ENCODE data around the gene SNU13. TPM values are rescaled to one million over a fixed set of nuclear protein-coding genes. Genes with fewer than 3 reads are reported as not detected.

SNU13 gene
- total RNA-seq, 4 donors from 2014 or later = 79.7 to 115 (median 93.3) TPM

DNA sequence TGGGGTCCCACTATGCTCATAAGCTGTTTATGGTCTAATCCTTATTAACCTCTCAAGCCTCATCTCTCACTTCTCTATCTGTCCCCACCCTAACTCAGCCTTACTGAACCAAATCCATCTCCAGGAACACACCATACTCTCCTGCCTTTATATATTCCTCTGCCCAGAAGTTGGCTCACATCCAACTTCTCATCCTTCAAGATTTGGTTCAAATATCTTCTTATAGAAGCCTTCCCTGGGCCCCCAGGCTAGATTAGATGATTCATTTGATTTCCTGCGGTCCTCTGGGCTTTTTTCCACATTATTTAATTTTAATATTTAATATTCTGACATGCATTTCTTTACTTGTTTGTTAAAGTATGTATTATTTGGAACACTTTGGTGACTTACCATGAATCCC lies 33.8 kb upstream of the SNU13 start:
- H3K27me3 ChIP-seq = no peaks in the 10 kb centered on the region
- H3K27ac ChIP-seq (replicated peaks in 1 of 4) = no peak overlapping the region
- intact Hi-C loops (cut with DNase I) = no loop called here
- H3K4me3 ChIP-seq = no peak overlapping the region
- no peaks in the 10 kb centered on the region for H3K9me3 ChIP-seq
- no peaks in the 10 kb centered on the region for H3K36me3 ChIP-seq
- TF ChIP-seq POLR2A (IDR thresholded peaks at IDR 0.05; ENCODE audit: low read depth) (no peak), EP300 (IDR thresholded peaks at IDR 0.05) (no peak), POLR2AphosphoS5 (IDR thresholded peaks at IDR 0.05) (no peak)
- TF ChIP-seq, protein P1, sequence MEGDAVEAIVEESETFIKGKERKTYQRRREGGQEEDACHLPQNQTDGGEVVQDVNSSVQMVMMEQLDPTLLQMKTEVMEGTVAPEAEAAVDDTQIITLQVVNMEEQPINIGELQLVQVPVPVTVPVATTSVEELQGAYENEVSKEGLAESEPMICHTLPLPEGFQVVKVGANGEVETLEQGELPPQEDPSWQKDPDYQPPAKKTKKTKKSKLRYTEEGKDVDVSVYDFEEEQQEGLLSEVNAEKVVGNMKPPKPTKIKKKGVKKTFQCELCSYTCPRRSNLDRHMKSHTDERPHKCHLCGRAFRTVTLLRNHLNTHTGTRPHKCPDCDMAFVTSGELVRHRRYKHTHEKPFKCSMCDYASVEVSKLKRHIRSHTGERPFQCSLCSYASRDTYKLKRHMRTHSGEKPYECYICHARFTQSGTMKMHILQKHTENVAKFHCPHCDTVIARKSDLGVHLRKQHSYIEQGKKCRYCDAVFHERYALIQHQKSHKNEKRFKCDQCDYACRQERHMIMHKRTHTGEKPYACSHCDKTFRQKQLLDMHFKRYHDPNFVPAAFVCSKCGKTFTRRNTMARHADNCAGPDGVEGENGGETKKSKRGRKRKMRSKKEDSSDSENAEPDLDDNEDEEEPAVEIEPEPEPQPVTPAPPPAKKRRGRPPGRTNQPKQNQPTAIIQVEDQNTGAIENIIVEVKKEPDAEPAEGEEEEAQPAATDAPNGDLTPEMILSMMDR (IDR thresholded peaks at IDR 0.05) = no peak
- WGBS = 82% methylated on average over 1 of the region's 1 CpG
- no peak for DNase-seq (ENCODE audit: extremely low spot score)
- no peaks in the 10 kb centered on the region for H3K4me1 ChIP-seq

DNA sequence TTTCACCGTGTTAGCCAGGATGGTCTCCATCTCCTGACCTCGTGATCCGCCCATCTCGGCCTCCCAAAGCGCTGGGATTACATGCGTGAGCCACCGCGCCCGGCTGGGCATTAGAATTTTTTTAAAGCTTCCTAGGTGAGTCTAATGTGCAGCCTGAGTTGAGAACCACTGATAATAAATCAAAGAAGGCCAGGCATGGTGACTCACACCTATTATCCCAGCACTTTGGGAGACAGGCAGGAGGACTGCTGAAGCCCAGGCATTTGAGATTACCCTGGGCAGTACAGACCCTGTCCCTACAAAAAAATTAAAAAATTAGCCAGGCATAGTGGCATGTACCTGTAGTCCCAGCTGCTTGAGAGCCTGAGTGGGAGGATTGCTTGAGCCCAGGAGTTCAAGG lies 24.3 kb upstream of the SNU13 start:
- 94% methylated on average over 9 of the region's 9 CpGs for WGBS
- TF ChIP-seq, protein P1 (IDR thresholded peaks at IDR 0.05) = no peak
- TF ChIP-seq EP300 (IDR thresholded peaks at IDR 0.05) (no peak), POLR2A (IDR thresholded peaks at IDR 0.05; ENCODE audit: low read depth) (no peak), POLR2AphosphoS5 (IDR thresholded peaks at IDR 0.05) (no peak)
- Histone ChIP-seq H3K36me3 (no peaks in the 10 kb centered on the region), H3K27ac (replicated peaks in 1 of 4) (no peak overlapping the region), H3K27me3 (no peaks in the 10 kb centered on the region), H3K4me3 (no peak overlapping the region), H3K9me3 (no peaks in the 10 kb centered on the region), H3K4me1 (no peaks in the 10 kb centered on the region)
- intact Hi-C loops (cut with DNase I) = no loop called here
- DNase-seq (ENCODE audit: extremely low spot score) = no peak

DNA sequence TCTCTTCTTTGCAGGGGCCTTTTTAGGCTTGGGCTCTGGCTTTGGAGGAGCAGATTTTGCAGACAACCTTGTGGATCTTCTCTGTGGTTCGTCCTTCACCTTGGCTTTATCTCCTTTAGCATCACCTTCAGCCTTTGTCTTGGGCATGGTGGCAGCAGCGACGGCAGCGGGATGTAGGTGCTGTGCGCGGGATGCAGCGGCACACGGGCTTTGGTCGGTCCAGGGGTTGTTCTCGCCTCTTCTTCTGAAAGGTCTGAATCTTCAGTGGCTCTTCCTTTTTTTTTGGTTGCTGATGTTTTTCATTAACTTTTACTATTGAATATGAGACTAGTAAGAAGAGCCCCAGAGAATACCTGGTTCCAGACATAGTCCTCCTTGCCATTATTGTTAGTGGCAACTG lies 20.7 kb upstream of the SNU13 start:
- whole genome bisulfite sequencing = 95% methylated on average over 10 of the region's 10 CpGs
- Histone ChIP-seq H3K27me3 (no peaks in the 10 kb centered on the region), H3K9me3 (no peaks in the 10 kb centered on the region), H3K27ac (replicated peaks in 1 of 4) (no peak overlapping the region), H3K4me1 (no peaks in the 10 kb centered on the region), H3K36me3 (no peaks in the 10 kb centered on the region), H3K4me3 (no peak overlapping the region)
- TF ChIP-seq POLR2AphosphoS5 (IDR thresholded peaks at IDR 0.05) = no peak
- TF ChIP-seq, protein P1 (IDR thresholded peaks at IDR 0.05) = no peak
- TF ChIP-seq POLR2A (IDR thresholded peaks at IDR 0.05; ENCODE audit: low read depth) = no peak
- no peak for TF ChIP-seq EP300 (IDR thresholded peaks at IDR 0.05)
- no peak for DNase-seq (ENCODE audit: extremely low spot score)
- intact Hi-C loops (cut with DNase I) = no loop called here

DNA sequence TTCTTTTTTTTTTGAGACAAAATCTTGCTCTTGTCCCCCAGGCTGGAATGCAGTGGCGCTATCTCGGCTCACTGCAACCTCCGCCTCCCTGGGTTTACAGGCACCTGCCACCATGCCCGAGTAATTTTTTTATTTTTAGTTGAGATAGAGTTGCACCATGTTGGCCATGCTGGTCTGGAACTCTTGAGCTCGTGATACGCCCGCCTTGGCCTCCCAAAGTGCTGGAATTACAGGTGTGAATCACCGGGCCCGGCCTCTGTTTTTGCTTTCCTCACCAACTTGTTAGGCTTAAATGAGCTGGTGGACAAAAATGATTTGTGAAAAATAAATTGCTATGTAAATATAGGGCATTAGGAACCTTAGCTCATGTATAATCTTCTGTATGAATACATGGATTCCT lies 14.1 kb upstream of the SNU13 start:
- TF ChIP-seq EP300 (IDR thresholded peaks at IDR 0.05) (no peak), POLR2A (IDR thresholded peaks at IDR 0.05; ENCODE audit: low read depth) (no peak), POLR2AphosphoS5 (IDR thresholded peaks at IDR 0.05) (no peak)
- TF ChIP-seq, protein P1 (IDR thresholded peaks at IDR 0.05) = no peak
- 94% methylated on average over 9 of the region's 9 CpGs for whole genome bisulfite sequencing
- no peak for DNase-seq (ENCODE audit: extremely low spot score)
- Histone ChIP-seq H3K9me3 (no peaks in the 10 kb centered on the region), H3K4me3 (no peak overlapping the region), H3K27ac (replicated peaks in 1 of 4) (no peak overlapping the region), H3K4me1 (peaks cover 8 to 12% (median 9%) of the 10 kb centered on the region in 4 donors), H3K36me3 (no peaks in the 10 kb centered on the region), H3K27me3 (no peaks in the 10 kb centered on the region)
- intact Hi-C loops (cut with DNase I) = no loop called here

DNA sequence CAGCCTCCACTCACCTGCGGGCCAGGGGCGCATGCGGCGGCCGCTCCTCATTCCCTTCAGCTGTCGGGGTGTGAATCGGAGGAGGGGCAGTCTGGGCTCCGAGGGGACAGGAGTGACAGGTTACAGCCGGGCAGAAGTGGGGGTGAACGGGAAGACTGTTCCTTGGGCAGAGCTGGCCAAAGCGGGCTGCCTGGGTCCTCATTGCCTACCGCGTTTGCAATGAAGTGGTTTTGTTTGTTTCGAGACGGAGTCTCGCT lies 11.4 kb upstream of the SNU13 start:
- intact Hi-C loops (cut with DNase I) = no loop called here
- H3K4me3 ChIP-seq = no peak overlapping the region
- TF ChIP-seq EP300 (IDR thresholded peaks at IDR 0.05) (no peak), POLR2A (IDR thresholded peaks at IDR 0.05; ENCODE audit: low read depth) (no peak), POLR2AphosphoS5 (IDR thresholded peaks at IDR 0.05) (no peak)
- TF ChIP-seq, protein P1 (IDR thresholded peaks at IDR 0.05) = no peak
- H3K4me1 ChIP-seq = peaks cover 19 to 25% (median 20%) of the 10 kb centered on the region in 4 donors
- 100% methylated on average over 7 of the region's 16 CpGs for WGBS
- no peaks in the 10 kb centered on the region for H3K27me3 ChIP-seq
- DNase-seq (ENCODE audit: extremely low spot score) = no peak
- H3K27ac ChIP-seq (replicated peaks in 1 of 4) = no peak overlapping the region
- no peaks in the 10 kb centered on the region for H3K9me3 ChIP-seq
- no peaks in the 10 kb centered on the region for H3K36me3 ChIP-seq

Data from esophagus muscularis mucosa (tissue), 4 donors.